Osteoblast (primary cell): ENCODE results near the gene FOXB1. TPM values are rescaled to one million over a fixed set of nuclear protein-coding genes. Genes with fewer than 3 reads are reported as not detected.

Experiments
- DNase-seq: peaks from one replicate; pipeline ENCODE4 v3.0.0; 2011; ENCODE audit warnings: low spot score, mixed read lengths; ENCODE audit not compliant: insufficient read length; ENCODE audit errors: missing footprints
- H2AFZ ChIP-seq: 2 replicates; pipeline ENCODE4 v1.6.0; 2011; ENCODE audit warnings: mild to moderate bottlenecking, low read length
- H3K27ac ChIP-seq: 2 replicates; pipeline ENCODE4 v1.5.1; 2011; ENCODE audit warnings: mild to moderate bottlenecking, low read depth, low read length, moderate library complexity
- H3K27me3 ChIP-seq: 2 replicates; pipeline ENCODE4 v1.6.0; 2012; ENCODE audit warnings: mild to moderate bottlenecking, control low read depth, inconsistent platforms, low read length, moderate library complexity; ENCODE audit not compliant: insufficient read depth
- H3K36me3 ChIP-seq: 2 replicates; pipeline ENCODE4 v1.5.1; 2011; ENCODE audit warnings: mild to moderate bottlenecking, low read length, control low read depth, moderate library complexity; ENCODE audit not compliant: insufficient read depth
- H3K4me1 ChIP-seq: 2 replicates; pipeline ENCODE4 v1.5.1; 2011; ENCODE audit warnings: mild to moderate bottlenecking, low read length, control low read depth, moderate library complexity; ENCODE audit not compliant: insufficient read depth
- H3K4me2 ChIP-seq: 2 replicates; pipeline ENCODE4 v1.6.0; 2011; ENCODE audit warnings: mild to moderate bottlenecking, low read length; ENCODE audit not compliant: insufficient read depth
- H3K4me3 ChIP-seq: fragments of 200-600 bp; sonication (generic); 3 replicates; pipeline ENCODE4 v1.5.1; 2012; ENCODE audit warnings: mild to moderate bottlenecking, low read length, inconsistent platforms; ENCODE audit not compliant: insufficient read depth
- H3K79me2 ChIP-seq: 2 replicates; pipeline ENCODE4 v1.6.0; 2012; ENCODE audit warnings: mild to moderate bottlenecking, low read length, control low read depth, inconsistent platforms; ENCODE audit not compliant: insufficient read depth
- H3K9me3 ChIP-seq: 2 replicates; pipeline ENCODE4 v1.5.1; 2011; ENCODE audit warnings: low read depth, low read length, control low read depth
- H4K20me1 ChIP-seq: 2 replicates; pipeline ENCODE4 v1.6.0; 2012; ENCODE audit warnings: mild to moderate bottlenecking, low read length, control low read depth; ENCODE audit not compliant: insufficient read depth
- total RNA-seq: library from RNA; depleted of rRNA; stranded (reverse); fragments of >200 nt; gene quantifications from 2 replicates; pipeline ENCODE4 v1.2.3, GENCODE V29; 2012
- TF ChIP-seq, protein P1 (sequence below): IDR thresholded peaks from 2 replicates; pipeline ENCODE4 v1.5.1; 2011; ENCODE audit warnings: mild to moderate bottlenecking, low read depth, low read length, moderate library complexity; ENCODE audit errors: extremely low read depth

FOXB1 gene
- total RNA-seq, 1 donor, result not detected

DNA sequence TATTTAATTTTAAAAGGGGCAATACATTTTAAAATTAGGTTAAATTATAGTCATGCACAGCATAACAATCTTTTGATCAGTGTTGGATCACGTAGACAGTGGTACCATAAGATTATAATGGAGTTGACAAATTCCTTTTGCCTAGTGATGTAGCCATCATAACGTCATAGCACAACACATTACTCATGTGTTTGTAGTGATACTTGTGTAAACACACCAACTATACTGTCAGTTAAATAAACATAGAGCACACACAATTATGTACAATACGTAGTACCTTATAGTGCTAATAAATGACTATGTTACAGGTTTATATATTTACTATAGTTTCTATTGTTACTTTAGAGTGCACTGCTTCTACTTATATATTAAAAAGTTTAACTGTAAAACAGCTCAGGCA, 31.2 kb downstream of the FOXB1 start:
- Histone ChIP-seq H3K36me3 (no peaks in the 10 kb centered on the region), H3K27ac (no peak overlapping the region), H3K4me1 (no peaks in the 10 kb centered on the region), H3K4me3 (no peak overlapping the region), H3K9me3 (no peaks in the 10 kb centered on the region), H3K79me2 (no peaks in the 10 kb centered on the region), H3K27me3 (peaks cover 32% of the 10 kb centered on the region), H2AFZ (no peak overlapping the region), H3K4me2 (no peak overlapping the region), H4K20me1 (no peaks in the 10 kb centered on the region)
- DNase-seq, result no peak
- TF ChIP-seq, protein P1, sequence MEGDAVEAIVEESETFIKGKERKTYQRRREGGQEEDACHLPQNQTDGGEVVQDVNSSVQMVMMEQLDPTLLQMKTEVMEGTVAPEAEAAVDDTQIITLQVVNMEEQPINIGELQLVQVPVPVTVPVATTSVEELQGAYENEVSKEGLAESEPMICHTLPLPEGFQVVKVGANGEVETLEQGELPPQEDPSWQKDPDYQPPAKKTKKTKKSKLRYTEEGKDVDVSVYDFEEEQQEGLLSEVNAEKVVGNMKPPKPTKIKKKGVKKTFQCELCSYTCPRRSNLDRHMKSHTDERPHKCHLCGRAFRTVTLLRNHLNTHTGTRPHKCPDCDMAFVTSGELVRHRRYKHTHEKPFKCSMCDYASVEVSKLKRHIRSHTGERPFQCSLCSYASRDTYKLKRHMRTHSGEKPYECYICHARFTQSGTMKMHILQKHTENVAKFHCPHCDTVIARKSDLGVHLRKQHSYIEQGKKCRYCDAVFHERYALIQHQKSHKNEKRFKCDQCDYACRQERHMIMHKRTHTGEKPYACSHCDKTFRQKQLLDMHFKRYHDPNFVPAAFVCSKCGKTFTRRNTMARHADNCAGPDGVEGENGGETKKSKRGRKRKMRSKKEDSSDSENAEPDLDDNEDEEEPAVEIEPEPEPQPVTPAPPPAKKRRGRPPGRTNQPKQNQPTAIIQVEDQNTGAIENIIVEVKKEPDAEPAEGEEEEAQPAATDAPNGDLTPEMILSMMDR, result no peak

DNA sequence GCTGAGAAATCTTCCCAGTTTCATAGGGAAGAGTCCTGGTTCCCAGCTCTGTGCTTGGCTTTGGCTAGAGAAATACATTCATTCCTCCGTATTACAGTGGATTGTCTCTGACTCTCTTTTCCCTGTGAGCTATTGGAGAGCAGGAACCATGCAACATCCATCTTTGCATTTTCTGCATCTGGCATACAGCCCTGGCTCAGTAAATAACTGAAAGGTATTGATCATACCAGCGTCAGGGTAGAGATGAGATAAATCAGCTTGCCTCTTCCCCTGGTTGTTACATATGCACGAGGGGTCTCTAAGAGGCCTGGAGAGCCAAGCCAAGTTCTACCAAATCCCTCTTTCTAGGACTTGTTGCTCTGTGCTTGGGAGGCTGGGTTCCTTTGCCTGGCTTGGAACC, 35.2 kb downstream of the FOXB1 start:
- no peak for DNase-seq
- no peaks in the 10 kb centered on the region for H3K4me1 ChIP-seq
- H3K9me3 ChIP-seq, result no peaks in the 10 kb centered on the region
- no peak overlapping the region for H3K4me3 ChIP-seq
- no peak overlapping the region for H2AFZ ChIP-seq
- no peaks in the 10 kb centered on the region for H3K79me2 ChIP-seq
- H4K20me1 ChIP-seq, result no peaks in the 10 kb centered on the region
- no peak overlapping the region for H3K4me2 ChIP-seq
- no peak overlapping the region for H3K27ac ChIP-seq
- H3K27me3 ChIP-seq, result peaks cover 33% of the 10 kb centered on the region
- TF ChIP-seq, protein P1, result no peak
- no peaks in the 10 kb centered on the region for H3K36me3 ChIP-seq

DNA sequence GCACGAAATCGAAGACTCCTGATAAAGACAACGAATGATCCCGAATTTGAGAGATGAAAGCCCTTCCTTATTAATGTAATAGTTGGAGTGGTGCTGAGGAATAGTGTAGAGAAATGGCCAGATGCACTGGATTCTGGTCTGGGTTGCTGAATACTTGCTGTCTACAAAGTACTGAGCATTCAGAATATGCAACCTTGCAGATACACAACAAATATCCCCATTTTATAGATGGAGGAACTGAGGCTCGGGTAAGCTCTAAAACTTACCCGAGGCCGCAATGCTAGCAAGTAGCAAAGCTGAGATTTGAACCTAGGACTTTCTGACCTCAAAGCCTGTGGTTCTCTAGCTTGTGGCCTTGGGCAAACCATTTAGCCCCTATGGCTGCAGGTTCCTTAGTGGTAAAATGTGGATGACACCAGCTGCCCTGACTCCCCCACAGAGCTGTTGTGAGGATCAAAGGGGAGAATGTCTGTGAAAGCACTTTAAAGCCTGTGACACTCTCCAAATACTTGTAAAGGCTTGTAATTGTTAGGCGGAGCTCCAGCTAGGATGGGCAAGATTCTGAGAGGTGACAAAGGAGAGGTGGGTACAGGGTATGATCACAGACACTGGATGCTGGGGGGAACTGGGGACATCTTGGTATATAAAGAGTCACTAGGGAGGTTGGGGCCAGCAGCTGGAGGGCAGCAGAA, 39.8 kb downstream of the FOXB1 start:
- no peak for DNase-seq
- H3K4me2 ChIP-seq, result no peak overlapping the region
- no peak overlapping the region for H3K27ac ChIP-seq
- no peaks in the 10 kb centered on the region for H4K20me1 ChIP-seq
- H3K36me3 ChIP-seq, result no peaks in the 10 kb centered on the region
- H3K4me1 ChIP-seq, result no peaks in the 10 kb centered on the region
- H3K79me2 ChIP-seq, result no peaks in the 10 kb centered on the region
- peaks cover 18% of the 10 kb centered on the region for H3K27me3 ChIP-seq
- no peak overlapping the region for H3K4me3 ChIP-seq
- no peaks in the 10 kb centered on the region for H3K9me3 ChIP-seq
- no peak overlapping the region for H2AFZ ChIP-seq
- TF ChIP-seq, protein P1, result no peak

DNA sequence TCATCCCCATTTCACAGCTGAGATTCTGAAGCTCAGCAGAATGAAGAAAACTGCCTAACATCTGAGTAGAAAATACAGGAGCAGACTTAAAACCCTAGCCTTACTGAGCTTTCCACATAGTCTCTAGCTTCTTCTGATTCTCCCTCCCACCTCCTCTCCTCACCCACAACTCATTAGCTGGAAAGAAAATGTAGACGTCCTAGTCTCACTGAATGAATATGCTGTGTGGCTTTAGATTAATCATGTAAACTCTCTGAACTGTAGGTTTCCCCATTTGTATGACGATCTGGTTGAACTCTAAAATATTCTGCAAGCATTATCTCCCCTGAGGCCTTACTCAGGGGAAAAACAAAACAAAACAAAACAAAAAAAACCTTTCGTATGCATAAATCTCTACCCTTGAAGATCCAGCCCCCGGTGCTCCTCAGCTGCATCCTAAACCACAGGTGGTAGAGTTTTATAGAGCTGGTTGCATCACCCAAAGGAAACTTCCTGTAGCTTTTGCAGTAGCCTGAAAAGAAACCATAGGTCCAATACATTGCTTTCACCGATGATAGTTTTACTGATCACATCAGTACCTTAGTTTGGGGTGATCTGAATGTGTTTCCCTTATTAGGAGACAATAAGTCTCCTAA, 40.6 kb downstream of the FOXB1 start:
- no peak overlapping the region for H2AFZ ChIP-seq
- H4K20me1 ChIP-seq, result no peaks in the 10 kb centered on the region
- no peak for DNase-seq
- no peaks in the 10 kb centered on the region for H3K9me3 ChIP-seq
- H3K36me3 ChIP-seq, result no peaks in the 10 kb centered on the region
- H3K4me1 ChIP-seq, result no peaks in the 10 kb centered on the region
- no peaks in the 10 kb centered on the region for H3K79me2 ChIP-seq
- H3K27ac ChIP-seq, result no peak overlapping the region
- no peak overlapping the region for H3K4me3 ChIP-seq
- H3K4me2 ChIP-seq, result no peak overlapping the region
- TF ChIP-seq, protein P1, result no peak
- peaks cover 10% of the 10 kb centered on the region for H3K27me3 ChIP-seq
